Ecto neural progenitor cell (in vitro differentiated cells): ENCODE data around the gene PSMA7.
A peak's percentile ranks its signal among the peaks of the same experiment; 100 is the strongest.
"Not testable (repeated sequence)": the region's sequence is repeated elsewhere in the genome, so short reads cannot be mapped to it uniquely, and the experiment has no call there.

Experiments used
- DNase-seq: peaks from one replicate; pipeline ENCODE4 v3.0.0-alpha.2; 2018; ENCODE audit warnings: low spot score

The PSMA7 gene

DNA sequence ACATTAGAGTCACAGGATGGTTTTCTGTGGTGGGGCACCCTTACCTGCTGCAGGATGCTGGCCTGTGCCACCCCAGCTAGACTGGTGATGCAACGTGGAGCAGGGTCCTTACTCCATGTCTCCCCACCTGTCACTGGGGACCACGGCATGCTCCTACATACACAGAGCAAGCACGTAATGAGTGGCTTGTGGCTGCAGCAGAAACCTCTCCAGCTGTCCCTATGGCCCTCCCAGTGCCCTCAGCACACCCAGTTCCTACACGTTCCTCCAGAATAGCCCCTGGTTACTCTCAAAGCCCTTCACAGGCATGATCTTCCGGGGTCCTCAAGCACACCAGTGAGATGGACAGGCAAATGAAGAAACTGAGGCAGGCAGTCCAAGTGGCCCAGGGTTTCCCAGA is 24.1 kb downstream of the PSMA7 start:
- DNase-seq, result no peak

DNA sequence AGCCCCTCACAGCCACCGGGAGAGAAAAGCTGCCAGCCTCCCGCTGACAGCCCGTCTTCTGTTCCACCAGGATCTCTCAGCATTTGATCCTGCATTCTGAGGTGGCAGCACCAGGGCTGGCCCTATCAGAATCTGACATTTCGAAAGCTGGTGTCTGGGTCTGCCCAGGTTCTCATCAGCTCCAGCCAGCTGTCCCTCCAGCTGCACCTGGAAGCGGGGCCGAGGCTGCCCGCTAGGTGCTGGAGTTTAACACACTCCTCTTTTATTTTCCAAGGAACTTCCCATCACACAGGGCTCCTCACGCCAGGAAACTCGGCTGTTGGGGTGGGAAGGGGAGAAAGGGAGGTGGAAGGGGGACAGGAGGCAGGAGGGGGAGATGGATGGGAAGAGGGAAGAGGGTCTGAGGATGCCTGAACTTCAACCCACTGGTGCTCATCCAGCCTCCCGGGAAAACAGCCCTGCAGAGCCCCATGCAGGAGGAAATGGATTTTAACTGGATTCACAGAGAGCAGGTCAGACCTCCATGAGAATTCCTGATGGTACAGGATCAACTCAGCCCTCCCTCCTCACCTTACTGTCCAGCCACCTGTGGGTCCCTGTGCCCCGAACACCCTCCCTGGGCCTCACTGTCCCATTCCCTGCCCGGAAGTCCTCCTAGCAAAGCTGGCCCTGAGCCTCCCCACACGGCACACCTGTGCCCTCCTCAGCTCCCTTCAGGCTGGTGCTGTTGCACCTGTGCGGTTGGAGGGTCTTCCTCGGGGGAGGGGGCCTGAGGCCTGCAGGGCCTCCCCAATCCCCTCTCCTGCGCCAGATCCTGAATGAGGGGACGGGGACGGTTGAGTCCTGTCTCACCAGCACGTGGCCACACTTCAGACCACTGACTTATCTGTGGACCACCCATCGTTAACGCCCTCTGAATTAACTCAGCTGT is 24.8 kb downstream of the PSMA7 start:
- DNase-seq, result no peak

DNA sequence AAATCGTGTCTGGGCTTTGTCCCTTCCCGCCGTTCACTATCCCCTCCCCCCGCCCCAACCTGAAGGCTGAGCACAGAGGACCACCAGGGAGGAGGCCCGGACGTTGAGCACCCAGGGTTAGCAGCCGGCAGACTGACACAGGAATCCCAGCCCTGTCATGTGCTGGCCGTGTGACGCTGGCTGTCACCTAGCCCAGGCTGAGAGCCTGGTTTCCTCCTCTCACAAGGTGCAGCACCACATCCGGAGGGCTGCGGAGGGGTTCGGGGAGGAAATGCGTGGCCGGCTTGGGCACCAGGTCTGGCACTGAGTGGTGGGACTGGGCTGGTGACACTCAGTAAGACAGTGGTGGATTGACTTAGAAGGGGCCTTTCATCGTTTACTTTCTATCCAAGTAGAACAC is 25.5 kb downstream of the PSMA7 start:
- no peak for DNase-seq

DNA sequence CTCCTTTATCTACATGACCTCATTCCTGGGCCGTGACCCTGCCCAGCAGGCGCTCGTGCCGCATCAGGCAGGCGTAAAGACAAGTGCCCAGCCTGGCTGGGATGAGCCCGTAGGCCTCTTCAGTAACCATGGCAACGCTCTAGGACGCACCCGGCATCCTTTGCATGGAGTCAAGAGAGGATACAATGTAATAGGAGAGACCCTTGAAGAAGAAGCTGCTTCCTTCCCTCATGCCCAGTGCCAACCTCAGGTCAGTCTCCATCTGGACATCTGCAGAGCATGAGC is 25.9 kb downstream of the PSMA7 start:
- peak; percentile 67 for DNase-seq

DNA sequence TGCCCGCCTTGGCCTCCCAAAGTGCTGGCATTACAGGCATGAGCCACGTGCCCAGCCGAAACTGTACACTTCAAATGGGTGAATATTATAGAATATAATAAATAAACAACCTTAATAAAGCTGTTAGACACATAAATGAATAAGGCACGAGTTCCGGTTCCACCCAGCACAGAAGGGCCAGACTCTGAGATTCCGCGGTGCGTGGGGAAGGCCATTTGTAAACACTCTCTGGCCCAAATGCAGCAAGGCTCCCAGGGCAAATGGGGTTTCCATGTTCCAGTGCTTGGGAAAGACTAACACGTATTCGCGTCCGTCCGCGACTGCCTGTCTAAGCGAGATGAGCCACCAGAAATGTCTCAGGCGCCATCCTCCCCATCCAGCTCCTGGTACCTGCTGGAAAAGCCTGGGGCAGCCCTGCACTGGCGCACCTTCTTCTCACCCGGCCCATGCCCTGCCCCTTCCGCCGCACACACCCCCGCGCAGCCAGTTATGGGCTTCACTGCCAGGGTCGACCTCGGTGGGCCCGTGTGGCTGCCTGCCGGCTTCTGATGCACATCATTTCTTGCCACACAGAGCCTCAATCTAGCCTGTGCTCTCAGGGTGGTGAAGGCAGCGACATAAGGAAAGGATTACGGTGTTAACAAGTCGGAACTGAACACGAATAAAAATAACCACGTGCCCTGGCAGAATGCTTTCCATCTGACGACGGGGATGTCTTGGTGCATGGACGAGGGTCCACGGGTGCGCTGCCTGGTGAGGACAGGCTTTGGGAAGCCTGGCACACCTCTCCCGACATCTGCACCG is 26.4 kb downstream of the PSMA7 start:
- DNase-seq, result no peak

DNA sequence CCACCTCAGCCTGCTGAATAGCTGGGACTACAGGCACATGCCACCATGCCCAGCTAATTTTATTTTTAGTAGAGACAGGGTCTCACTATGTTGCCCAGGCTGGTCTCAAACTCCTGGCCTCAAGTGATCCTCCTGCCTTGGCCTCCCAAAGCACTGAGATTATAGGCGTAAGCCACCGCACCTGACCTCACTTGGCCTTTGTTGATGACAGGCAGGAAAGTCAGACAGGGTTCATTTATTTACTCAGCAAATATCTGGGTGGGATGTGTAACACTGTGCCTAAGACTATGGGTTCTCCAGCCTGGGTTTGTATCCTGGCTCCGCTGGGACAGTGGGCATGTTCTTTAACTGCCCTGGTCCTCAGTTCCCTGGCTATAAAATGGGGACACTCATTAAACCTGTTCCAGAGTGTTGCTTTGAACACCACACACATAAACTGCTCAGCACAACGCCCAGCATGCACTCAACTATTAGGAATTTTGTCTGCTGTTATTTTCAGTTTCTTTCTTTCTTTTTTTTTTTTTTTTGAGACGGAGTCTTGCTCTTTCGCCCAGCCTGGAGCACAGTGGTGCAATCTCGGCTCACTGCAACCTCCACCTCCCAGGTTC is 27.3 kb downstream of the PSMA7 start:
- not testable (repeated sequence) for DNase-seq

DNA sequence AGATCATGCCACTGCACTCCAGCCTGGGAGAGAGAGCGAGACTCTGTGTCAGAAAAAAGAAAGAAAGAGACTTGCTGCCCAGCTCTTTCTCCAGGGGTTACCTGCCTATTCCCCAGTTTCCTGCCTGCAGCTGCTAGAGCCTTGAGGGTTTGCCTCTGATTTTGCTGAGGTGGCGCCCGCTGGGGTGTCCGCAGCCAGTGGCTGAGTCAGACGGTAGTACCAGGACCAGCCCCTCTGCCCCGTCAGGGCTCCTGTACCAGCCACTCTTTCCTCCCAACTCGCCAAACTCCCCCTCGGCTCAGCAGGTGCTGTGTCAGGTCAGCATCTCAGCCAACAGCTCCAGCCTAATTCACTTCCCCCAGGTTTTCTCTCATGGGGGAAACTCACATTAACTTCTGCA is 28.3 kb downstream of the PSMA7 start:
- peak; percentile 30 for DNase-seq

DNA sequence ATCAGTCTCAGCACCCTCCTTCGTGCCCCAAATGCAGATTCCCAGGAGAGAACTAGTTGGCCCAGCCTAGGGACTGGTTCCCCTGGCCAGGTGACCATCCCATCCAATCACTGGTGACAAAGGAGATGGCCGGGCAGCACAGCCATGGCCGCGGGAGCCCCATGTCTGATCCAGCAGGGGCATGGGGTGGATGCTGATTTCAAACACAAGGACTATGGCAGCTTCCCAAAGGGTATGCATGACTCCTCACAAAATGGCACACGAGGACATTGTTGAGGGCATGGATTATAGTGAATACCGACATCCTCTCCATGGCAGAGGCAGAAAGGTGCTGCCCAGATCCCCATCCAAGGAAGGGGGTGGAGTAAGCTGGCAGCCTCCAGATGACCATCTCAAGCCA is 30.8 kb downstream of the PSMA7 start:
- no peak for DNase-seq

DNA sequence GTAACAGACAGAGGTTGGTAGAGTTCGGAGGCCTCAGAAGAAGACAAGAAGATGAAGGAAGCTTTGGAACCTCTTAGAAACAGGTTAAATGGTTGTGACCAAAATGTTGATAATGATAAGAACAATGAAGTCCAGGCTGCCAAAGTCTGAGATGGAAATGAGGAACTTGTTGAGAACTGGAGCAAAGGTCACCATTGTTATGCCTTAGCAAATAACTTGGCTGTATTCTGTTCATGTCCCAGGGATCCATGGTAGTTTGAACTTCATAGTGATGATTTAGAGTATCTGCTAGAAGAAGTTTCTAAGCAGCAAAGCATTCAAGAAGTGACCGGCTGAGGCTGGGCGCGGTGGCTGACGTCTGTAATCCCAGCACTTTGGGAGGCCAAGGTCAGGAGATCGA is 32.0 kb downstream of the PSMA7 start:
- DNase-seq, result no peak

DNA sequence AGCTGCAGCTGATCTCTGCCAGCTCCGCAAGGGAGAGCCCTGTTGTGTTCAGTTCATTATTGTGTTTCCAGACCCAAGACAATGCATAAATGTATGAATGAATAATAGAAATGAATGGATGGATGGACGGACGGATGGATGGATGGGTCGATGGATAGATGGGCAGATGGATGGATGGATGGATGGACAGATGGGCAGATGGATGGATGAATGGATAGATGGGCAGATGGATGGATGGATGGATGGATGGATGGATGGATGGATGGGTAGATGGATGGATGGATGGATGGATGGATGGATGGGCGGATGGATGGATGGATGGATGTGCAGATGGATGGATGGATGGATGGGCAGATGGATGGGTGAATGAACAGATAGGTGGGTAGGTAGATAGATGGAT is 37.6 kb downstream of the PSMA7 start:
- DNase-seq, result no peak

DNA sequence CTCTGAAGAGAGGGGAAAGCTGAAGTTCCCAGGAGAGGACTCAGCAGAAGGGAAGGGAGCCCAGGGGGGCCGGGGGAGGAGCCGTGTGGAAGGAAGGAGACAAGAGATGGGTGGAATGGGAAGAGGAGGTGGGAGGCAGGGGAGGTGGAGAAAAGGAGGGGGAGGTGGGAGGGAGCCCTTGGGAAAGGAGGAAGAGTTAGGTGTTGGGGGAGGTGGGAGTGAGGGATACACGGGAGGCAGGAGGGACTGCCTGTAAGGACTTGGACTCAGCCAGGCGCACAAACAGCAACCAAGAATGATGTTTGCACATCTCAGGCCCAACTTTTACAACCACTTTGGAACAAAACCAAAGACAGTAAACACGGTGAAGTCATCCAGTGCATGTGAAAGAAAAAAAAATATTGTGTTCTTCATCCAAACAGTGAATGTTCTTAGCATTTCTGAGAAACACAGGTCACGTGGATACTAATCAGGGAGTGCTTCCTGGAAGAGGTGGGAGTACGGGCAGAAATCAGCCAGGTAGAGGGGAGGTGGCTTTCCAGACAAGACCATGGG is 38.3 kb downstream of the PSMA7 start:
- no peak for DNase-seq

DNA sequence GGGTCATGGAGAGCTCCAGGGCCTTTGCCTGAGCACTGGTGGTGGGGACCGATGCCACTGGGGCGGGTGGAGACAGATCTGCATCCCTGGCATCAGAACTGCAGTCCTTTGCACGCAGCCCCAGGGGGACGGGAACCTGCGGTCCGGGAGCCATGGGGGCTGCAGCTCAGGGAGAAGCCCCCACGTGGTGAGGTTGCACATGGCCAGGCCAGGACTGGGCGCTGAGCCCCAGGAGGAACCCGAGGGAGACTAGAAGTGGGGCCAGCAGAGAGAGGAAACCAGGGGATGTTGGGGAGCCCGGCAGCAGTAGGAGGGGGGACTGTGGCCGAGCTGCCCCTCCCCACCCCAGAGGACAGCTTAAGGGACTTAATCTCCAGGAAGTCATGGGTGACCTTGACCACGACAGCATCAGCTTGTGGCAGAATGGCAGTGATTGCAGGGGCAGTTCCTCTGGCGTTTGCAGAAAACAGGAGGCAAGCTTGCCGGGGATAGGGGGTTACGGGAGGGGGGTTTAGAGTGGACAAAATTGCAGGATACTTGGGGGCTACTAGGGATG is 38.9 kb downstream of the PSMA7 start:
- no peak for DNase-seq

DNA sequence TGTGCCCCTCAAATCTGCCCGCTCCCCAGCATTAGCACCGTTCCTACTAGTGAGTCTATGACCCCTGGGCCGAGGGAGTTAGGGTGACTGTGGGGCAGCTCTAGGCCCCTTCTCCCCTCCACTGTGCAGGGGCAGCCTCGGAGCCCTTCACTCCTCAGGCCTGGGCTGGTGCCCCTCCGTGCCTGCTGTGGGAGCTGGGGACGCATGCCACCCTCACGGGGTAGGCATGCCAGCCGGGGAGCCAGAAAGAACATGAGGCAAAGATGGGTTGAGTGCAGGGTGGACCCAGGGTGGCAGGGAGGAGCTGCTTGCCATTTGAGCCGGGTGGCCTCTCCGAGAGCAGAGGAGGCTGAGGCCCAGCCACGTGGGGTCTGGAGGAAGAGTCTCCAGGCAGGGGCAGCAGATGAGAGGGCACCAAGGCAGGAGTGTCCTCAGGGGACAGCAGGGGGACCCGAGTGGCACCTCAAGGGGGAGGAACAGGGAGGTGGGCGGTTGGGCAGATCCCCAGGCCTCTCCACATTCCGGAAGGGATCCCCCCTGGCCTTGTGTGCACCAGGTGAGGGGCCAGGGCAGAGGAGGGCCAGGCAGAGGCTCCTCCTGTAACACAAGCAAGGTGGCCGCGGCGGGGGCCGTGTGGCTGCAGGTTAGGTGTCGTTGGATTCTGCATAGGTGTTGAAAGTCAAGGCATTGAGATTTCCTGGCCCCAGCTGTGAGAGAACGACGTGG is 39.5 kb downstream of the PSMA7 start:
- DNase-seq, result peak; percentile 43

DNA sequence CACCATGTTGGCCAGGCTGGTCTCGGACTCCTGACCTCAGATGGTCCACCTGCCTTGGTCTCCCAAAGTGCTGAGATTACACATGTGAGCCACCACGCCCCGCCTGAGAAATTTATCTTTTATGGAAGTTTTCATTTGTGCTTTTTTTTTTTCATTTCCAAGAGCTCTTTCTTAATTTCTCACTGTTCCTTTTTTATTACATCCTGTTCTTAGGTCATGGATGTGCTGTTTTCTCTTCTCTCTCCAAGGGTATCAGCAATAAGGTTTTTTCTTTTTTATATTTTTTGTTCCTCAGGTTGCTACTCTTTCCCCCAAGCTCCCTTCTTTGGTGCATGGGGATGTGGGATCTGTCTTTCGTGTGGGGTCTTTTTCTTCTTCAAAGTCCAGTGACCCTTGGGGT is 42.1 kb downstream of the PSMA7 start:
- DNase-seq, result no peak

DNA sequence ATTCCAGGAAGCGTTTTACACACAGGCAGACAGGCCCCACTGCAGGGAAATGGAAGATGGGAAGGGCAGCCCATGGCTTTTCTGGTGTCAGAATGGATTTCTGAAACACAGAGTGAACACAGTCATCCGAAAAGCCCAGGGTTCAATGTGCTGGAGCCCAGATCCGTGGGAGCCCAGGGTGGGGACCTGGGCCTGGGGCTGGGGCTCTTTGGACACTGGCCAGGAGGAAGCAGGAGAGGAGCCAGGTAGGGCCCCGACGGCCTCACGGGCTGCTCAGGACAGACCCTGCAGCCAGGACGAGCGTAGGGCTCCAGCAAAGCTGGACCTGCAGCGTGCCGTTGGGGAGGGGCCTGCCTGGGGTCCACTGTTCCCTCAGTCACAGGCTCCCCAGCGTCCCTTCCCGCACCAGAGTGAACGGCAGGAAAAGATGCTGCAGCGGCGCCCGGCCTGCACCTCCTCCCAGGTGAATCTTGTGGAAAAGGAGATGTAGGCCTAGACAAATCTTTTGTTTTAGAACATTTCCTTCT is 45.2 kb downstream of the PSMA7 start:
- DNase-seq, result no peak

DNA sequence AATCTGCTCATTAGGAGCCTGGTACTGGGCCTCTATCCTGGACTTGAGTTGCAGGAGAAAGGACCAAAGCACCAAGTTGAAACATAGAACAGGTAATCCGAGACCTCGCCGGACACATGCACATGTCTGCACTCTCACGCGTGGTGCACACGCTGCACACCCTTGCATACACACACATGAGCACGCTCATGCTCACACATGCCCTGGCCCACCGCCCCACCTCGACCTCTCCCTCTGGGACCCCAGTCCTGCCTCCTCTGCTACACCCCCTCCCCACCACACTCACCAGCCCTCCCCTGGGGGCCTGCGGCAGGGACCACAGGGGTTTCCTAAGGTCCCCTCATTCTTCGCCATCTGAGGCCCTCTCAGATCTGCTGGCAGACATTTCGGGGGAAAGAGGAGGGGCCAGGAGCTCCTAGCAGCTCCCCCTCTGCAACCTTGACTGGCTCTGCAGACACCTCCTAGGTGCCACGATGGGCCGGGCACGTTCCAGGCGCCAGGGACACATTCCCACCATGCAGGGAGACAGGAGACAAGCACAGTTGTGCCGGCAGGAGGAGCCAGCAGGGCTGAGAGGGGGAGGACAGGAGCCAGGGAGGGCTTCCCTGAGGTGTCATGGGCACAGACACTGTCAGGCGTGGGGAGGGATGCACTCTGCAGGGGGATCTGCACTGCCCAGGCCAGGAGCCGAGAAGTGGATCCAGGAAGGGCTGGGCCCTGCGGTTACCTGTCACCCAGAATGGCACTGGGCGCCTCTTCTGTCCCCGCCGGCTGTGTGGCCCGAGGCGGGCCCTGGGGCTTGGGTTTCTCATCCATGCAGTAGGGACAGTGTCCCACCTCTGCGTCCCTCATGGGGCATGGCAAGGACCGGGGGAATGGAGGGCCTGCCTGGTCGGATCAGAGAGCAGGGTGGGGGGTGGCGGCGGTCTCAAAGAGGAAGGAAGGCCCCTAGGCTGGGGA is 46.5 kb downstream of the PSMA7 start:
- no peak for DNase-seq

DNA sequence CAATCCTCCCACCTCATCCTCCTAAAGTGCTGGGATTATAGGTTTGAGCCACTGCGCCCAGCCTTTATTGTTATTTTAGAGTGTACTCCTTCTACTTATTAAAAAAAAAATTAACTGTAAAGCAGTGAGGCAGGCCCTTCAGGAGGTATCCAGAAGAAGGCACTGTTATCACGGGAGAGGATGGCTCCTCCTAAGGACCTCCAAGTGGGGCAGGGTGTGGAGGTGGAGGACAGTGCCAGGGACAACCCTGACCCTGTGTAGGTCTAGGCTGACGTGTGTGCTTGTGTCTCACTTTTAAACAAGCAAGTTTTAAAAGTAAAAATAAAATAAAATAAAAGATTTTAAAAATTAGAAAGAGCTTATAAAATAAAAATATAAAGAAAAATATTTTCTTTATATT is 53.8 kb downstream of the PSMA7 start:
- DNase-seq, result no peak

DNA sequence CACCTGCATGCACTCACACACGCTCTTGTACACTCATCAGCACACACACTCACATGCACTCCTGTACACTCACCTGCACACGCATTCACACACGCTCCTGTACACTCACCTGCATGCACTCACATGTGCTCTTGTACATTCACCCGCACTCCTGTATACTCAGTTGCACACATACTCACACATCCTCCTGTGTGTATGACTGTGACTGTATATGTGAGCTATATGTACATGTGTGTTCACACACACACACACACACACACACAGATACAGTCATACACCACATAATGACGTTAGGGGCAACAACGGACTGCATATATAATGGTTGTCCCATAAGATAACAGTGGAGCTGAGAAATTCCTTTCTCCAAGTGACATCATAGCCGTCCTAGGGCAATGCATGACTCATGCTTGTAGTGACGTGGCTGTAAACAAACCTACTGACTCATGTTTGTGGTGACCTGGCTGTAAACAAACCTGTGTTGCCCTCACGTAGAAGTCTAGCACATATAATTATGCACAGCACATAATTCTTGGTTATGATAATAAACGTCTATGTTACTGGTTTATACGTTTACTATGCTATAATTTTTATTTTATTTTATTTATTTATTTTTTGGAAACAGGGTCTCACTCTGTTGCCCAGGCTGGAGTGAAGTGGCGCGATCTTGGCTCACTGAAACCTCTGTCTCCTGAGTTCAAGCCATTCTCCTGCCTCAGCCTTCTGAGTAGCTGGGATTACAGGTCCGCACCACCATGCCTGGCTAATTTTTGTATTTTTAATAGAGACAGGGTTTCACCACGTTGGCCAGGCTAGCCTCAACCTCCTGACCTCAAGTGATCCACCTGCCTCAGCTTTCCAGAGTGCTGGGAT is 54.7 kb downstream of the PSMA7 start:
- no peak for DNase-seq

DNA sequence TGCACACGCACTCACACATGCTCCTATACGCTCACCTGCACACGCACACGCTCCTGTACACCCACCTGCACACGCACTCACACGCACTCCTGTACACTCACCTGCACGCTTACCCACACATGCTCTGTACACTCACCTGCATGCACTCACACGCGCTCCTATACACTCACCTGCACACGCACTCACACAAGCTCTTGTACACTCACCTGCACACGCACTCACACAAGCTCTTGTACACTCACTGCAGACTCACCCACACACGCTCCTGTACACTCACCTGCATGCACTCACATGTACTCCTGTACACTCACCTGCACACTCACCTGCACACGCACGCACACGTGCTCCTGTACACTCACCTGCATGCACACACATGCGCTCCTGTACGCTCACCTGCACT is 55.6 kb downstream of the PSMA7 start:
- DNase-seq, result no peak
